Epithelial cell of proximal tubule (primary cell): Measurements from ENCODE around the gene PDE6B. TPM values are rescaled to one million over a fixed set of nuclear protein-coding genes. Genes with fewer than 3 reads are reported as not detected.

ENCODE experiments used
- DNase-seq: peaks from one replicate; pipeline ENCODE4 v3.0.0-alpha.2; 2011; ENCODE audit warnings: low read depth
- H3K4me3 ChIP-seq: 2 replicates; pipeline ENCODE4 v1.5.1; 2011; ENCODE audit warnings: low read depth, mild to moderate bottlenecking, low read length
- CTCF ChIP-seq: conservative IDR thresholded peaks from 2 replicates; pipeline ENCODE4 v1.5.1; 2012; ENCODE audit warnings: low read depth, mild to moderate bottlenecking, low read length
- total RNA-seq: library from RNA; depleted of rRNA; stranded (reverse); fragments of >200 nt; gene quantifications from 2 replicates; pipeline ENCODE4 v1.2.3, GENCODE V29; 2015

PDE6B gene
- total RNA-seq, 1 donor from 2014 or later: 5.7 TPM

DNA sequence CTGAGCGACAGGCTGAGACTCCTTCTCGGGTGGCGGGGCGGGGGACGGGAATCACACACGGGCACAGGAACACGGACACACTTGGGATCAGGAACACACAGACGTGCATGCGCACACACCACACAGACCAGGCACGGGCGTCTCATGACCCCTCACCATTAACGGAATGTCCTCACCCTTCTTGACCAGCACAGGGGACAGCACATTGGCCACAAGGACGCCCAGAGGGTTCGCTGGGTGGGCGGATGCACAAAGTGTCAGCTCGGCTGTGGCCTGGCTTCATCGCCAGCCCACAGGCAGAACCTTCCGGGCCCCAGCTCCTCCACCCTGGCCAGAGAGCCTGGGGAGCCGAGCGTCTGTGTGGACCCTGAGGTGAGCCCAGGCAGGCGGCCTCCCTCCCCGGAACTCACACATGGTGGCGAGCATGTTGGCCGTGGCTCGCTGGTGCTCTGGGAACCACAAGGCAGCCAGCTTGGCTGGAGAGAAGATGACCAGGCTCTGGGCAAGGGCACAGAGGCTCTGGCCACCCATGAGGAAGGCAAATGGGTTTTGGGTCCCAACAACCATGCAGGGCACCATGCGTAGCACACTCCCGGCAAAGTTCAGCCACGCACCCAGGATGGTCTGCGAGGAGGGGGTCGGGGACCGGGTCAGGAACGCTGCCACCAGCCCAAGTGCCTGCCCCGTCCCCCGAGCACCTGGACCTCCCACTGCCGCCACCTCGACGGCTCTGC lies 60.5 kb downstream of the PDE6B start:
- DNase-seq: no peak
- TF ChIP-seq CTCF: no peak

GRCh38 chr4:686413-687040 lies 61.2 kb downstream of the PDE6B start:
- no peak overlapping the region for H3K4me3 ChIP-seq
- TF ChIP-seq CTCF: no peak
- DNase-seq: no peak

More for the DNA sequence above, 60.5 kb downstream of the PDE6B start:
- no peak overlapping the region for H3K4me3 ChIP-seq

DNA sequence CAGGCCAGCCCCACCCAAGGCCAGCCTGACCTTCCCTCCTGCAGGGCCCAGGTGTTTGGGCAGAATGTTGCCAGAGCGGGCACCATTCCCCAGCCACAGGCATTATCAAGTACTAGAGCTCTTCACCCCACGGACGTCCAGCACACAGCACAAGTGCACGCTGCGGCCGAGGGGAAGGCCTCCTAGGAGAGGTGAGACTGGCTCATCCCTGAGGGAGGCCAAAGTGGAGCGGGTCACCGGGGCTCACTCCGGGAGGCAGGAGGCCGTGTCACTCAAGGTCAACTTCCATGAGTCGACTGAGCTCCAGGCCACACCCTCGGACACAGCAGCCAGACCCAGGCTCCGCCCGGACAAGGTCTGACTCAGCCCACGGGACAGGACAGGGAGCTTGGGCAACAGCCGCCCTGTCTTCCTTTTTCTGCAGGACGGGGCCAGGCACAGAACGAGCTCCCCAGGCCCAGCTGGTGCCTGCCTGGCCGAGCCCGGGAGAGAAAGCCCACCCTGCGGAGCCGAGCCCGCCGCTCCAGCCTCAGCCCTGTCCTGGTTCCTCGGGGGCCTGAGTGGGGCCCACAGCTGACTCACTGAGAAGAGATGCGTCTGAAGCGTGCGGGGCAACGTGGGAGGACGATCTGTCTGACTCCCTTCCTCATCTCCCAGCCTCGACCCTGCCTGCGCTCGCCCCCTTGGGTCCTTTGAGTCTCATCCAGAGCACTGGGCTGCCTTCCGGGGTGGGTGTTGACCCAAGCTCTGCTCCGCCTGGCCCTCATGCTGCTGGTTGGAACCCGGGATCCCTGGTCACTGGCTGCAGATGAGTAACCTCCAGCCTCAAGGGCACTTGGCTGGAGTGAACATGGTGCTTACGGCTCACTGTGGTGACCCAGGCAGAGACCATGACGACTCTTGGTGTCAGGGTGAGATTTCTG lies 61.9 kb downstream of the PDE6B start:
- TF ChIP-seq CTCF: no peak
- H3K4me3 ChIP-seq: no peak overlapping the region
- peak; percentile 42 for DNase-seq

- peak overlapping the region; percentile 42 for H3K4me3 ChIP-seq
- DNase-seq: no peak
- no peak for TF ChIP-seq CTCF
Measured at GRCh38 chr4:687971-688853, 62.8 kb downstream of the PDE6B start.

DNA sequence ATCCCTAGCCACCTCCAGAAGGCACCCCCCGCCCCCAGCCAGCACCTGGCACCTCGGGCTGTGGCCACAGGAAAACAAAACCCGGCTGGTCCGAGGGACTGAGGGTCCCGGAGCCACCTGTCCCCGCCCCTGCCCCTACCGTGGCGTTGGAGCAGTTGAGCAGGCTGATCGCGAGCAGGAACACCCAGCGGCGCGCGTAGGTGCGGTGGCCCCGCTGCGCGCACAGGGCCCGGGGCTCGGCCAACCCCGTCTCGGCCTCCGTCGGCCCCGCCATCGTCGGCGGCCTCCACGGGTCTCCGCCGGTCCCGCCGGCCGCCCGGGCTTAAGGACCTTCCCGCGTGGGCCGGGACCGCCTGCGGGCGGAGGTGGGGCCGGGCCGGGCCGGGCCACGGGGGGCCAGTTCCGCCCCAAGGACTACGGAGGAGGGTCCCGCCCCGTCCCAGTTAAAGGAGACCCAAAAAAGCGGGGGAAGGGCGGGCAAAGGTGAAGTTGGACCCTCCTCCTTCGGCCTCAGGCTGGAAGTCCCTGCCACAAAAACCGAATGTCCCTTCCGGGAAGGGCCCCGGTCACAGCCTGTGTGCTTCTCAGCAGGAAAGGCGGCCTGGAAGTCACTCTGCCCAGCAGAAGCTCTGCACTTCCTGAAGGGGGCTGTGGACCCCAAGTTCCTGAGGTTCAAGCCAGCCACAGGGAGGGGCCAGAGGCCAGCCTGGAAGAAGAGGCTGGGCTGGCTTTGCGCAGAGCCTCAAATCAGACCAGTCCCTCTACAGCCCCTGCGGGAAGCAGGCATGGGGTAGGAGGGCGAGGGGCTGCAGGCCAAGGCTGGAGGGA lies 63.7 kb downstream of the PDE6B start, which contains the start of gene SLC49A3:
SLC49A3 (minus strand) TSS at position 298 of the 828 bp plus-strand sequence; CDS start at position 274, 24 bp downstream.
- no peak for TF ChIP-seq CTCF
- DNase-seq: no peak
- peak within 1 kb of the TSS; percentile 42 for H3K4me3 ChIP-seq

DNA sequence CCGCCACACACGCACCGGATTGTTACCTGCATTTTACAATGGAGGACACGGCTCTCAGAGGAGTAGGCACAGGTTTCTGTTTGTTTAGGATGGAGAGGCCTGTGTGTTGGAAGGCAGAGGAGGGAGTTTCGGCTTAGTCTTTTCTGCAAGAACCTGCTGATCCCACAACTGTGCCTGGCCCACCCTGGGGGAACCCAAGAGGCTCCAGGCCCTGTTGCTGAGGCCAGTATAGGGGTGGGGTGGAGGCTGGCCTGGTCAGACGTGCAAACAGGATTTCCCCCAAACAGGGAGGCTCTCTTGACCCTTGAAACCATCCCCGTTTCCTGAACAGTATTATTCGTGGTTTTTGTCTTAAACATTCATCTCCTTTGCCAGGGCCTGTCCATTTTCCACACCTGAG lies 64.3 kb downstream of the PDE6B start:
- DNase-seq: no peak
- H3K4me3 ChIP-seq: no peak overlapping the region
- no peak for TF ChIP-seq CTCF
